Measurements from ENCODE around the gene RNF181. TPM values are rescaled to one million over a fixed set of nuclear protein-coding genes. Genes with fewer than 3 reads are reported as not detected.

The RNF181 gene
- polyA plus RNA-seq, 1 of the 3 experiments (the other 2 are of a cell fraction), result 312 TPM

- Histone ChIP-seq H3K27me3 (ENCODE audit: insufficient read depth) (no peaks in the 10 kb centered on the region), H3K79me2 (ENCODE audit: insufficient read depth) (no peaks in the 10 kb centered on the region), H3K4me3 (ENCODE audit: low read depth in 2 of 2, low read length in 1 of 2) (no peak overlapping the region), H3K4me1 (ENCODE audit: control insufficient read depth in 1 of 2, insufficient read depth in 2 of 2, low read depth in 1 of 2, low read length in 1 of 2) (peaks cover 10 to 11% of the 10 kb centered on the region in 2 experiments; a peak in 2 of 4 replicates), H3K9me2 (no peaks in the 10 kb centered on the region), H4K20me1 (ENCODE audit: insufficient read depth) (no peaks in the 10 kb centered on the region), H2AFZ (ENCODE audit: low read depth) (no peak overlapping the region), H3K9me3 (no peaks in the 10 kb centered on the region), H3K36me3 (replicated peaks in 1 of 2; ENCODE audit: control insufficient read depth in 1 of 2, insufficient read depth in 2 of 2, low read length in 1 of 2) (no peaks in the 10 kb centered on the region), H3K9ac (no peak overlapping the region), H3K4me2 (no peak overlapping the region), H3K27ac (ENCODE audit: low read depth in 2 of 2, low read length in 1 of 2) (no peak overlapping the region), H3F3A (replicated peaks; ENCODE audit: insufficient read depth) (no peaks in the 10 kb centered on the region)
- CTCF ChIA-PET, result interaction anchor here (1.0 kb wide), 1 partner anchor 162 kb away, joined by 3 read pairs; no protein-coding TSS in a partner anchor
- POLR2A ChIA-PET, result no interaction called here
- TF ChIP-seq EP300 (IDR thresholded peaks at IDR 0.05; ENCODE audit: borderline replicate concordance in 1 of 2, low read depth in 1 of 2, low read length in 1 of 2) (no peak), FOSL2 (IDR thresholded peaks at IDR 0.05; ENCODE audit: borderline replicate concordance, low read depth) (no peak), FOXJ3 (CRISPR knock-in tag; IDR thresholded peaks at IDR 0.05) (no peak), FOXM1 (IDR thresholded peaks at IDR 0.05; ENCODE audit: low read depth) (no peak), NFIC (IDR thresholded peaks at IDR 0.05; ENCODE audit: borderline replicate concordance) (no peak), RFX5 (IDR thresholded peaks at IDR 0.05; ENCODE audit: low read length) (no peak), TCF12 (IDR thresholded peaks at IDR 0.05) (no peak)
- DNase-seq, result no peak
- 73% methylated on average over 1 of the region's 1 CpG for WGBS (ENCODE audit: low lambda C conversion rate)
Observed at GRCh38 chr2:85582492-85582891, 13.1 kb upstream of the RNF181 start.

GRCh38 chr2:85583667-85584353 is 11.7 kb upstream of the RNF181 start:
- no peaks in the 10 kb centered on the region for H3F3A ChIP-seq (replicated peaks; ENCODE audit: insufficient read depth)
- no peaks in the 10 kb centered on the region for H3K36me3 ChIP-seq (replicated peaks in 1 of 2; ENCODE audit: control insufficient read depth in 1 of 2, insufficient read depth in 2 of 2, low read length in 1 of 2)
- H3K9ac ChIP-seq, result no peak overlapping the region
- peak overlapping the region in 1 of 2 experiments; percentile 24; a peak in 1 of 4 replicates for H3K4me3 ChIP-seq (ENCODE audit: low read depth in 2 of 2, low read length in 1 of 2)
- H3K4me2 ChIP-seq, result no peak overlapping the region
- CTCF ChIA-PET, result interaction anchor here (1.0 to 1.4 kb wide), 2 partner anchors 163 to 164 kb away, joined by 3 read pairs; no protein-coding TSS in a partner anchor
- POLR2A ChIA-PET, result interaction anchor here (0.6 kb wide), 1 partner anchor 16 kb away, joined by 6 read pairs; no protein-coding TSS in a partner anchor
- H3K27me3 ChIP-seq (ENCODE audit: insufficient read depth), result no peaks in the 10 kb centered on the region
- no peak overlapping the region for H2AFZ ChIP-seq (ENCODE audit: low read depth)
- no peaks in the 10 kb centered on the region for H3K9me2 ChIP-seq
- H3K4me1 ChIP-seq (ENCODE audit: control insufficient read depth in 1 of 2, insufficient read depth in 2 of 2, low read depth in 1 of 2, low read length in 1 of 2), result peaks cover 10 to 11% of the 10 kb centered on the region in 2 experiments; a peak in 2 of 4 replicates
- WGBS (ENCODE audit: low lambda C conversion rate), result 70% methylated on average over 9 of the region's 16 CpGs
- no peak for DNase-seq
- H3K27ac ChIP-seq (ENCODE audit: low read depth in 2 of 2, low read length in 1 of 2), result no peak overlapping the region
- TF ChIP-seq YY1 (IDR thresholded peaks at IDR 0.05; ENCODE audit: low read depth), result no peak
- no peak for TF ChIP-seq RFX5 (IDR thresholded peaks at IDR 0.05; ENCODE audit: low read length)
- TF ChIP-seq IRF3 (IDR thresholded peaks at IDR 0.05; ENCODE audit: low read depth, low read length), result no peak
- TF ChIP-seq USF2 (IDR thresholded peaks at IDR 0.05; ENCODE audit: borderline replicate concordance, low read depth, low read length), result no peak
- TF ChIP-seq GATA2 (CRISPR knock-in tag; IDR thresholded peaks at IDR 0.05), result no peak
- no peak for TF ChIP-seq NFIC (IDR thresholded peaks at IDR 0.05; ENCODE audit: borderline replicate concordance)
- no peak for TF ChIP-seq SMC3 (IDR thresholded peaks at IDR 0.05; ENCODE audit: low read depth, low read length)
- TF ChIP-seq CHD2 (IDR thresholded peaks at IDR 0.05; ENCODE audit: low read length, partially characterized antibody), result no peak
- no peak for TF ChIP-seq GABPA (IDR thresholded peaks at IDR 0.05; ENCODE audit: low read depth)
- no peak for TF ChIP-seq ZBTB33 (IDR thresholded peaks at IDR 0.05; ENCODE audit: borderline replicate concordance, low read depth)
- no peak for TF ChIP-seq ELF1 (IDR thresholded peaks at IDR 0.05)
- no peaks in the 10 kb centered on the region for H3K79me2 ChIP-seq (ENCODE audit: insufficient read depth)
- H4K20me1 ChIP-seq (ENCODE audit: insufficient read depth), result no peaks in the 10 kb centered on the region
- H3K9me3 ChIP-seq, result no peaks in the 10 kb centered on the region
